ENCODE data around the gene KCND3.

KCND3 gene

DNA sequence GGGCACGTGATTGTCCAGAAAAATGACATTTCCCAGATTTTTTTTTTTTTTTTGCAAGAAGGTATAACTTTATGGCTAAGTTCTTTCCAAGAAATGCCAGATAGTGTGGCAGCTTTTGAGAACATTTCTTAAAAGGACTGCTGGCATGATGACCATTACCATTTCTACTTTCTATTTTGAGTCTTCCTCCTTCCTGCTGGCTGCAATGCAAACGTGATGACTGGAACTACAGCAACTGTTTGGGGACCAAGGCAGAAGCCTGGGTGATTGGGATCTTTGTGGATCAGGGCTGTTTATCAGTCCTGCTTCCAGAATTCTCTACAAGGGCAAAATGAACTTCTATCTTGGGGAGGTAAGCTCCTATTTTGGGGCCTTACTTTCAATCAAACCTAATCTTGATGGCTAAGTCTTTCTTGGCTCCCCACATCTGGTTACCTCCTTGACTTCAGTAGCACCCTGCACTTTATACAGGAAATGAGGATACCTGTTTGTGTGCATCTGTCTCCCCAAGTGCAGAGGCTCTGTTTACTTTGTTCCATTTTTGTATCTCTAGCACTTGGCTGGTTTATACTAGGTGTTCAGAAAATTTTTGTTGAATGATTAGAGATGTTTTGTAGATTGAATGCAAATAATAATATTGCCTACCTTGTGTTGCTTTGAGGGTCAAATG lies 237.4 kb downstream of the KCND3 start:
- H2AFZ ChIP-seq (ENCODE audit: low read length): no peak overlapping the region
- H3K9ac ChIP-seq (ENCODE audit: low read length): no peak overlapping the region
- H3K9me3 ChIP-seq (ENCODE audit: low read length): no peaks in the 10 kb centered on the region
- no peaks in the 10 kb centered on the region for H3K9me2 ChIP-seq (ENCODE audit: low read depth, low read length)
- H3K79me2 ChIP-seq (ENCODE audit: insufficient read depth, low read length): peaks cover 8% of the 10 kb centered on the region
- H3K4me3 ChIP-seq (ENCODE audit: low read depth, low read length, poor library complexity, severe bottlenecking): no peak overlapping the region
- no peaks in the 10 kb centered on the region for H3K27me3 ChIP-seq (ENCODE audit: insufficient read depth, low read length)
- no peak overlapping the region for H3K4me2 ChIP-seq (ENCODE audit: low read length)
- H3K36me3 ChIP-seq (ENCODE audit: insufficient read depth, low read length): peaks cover 2% of the 10 kb centered on the region; the same call in 1 of the 2 replicates
- H3K27ac ChIP-seq (ENCODE audit: low read depth, low read length, poor library complexity, severe bottlenecking): no peak overlapping the region
- TF ChIP-seq, protein P1, sequence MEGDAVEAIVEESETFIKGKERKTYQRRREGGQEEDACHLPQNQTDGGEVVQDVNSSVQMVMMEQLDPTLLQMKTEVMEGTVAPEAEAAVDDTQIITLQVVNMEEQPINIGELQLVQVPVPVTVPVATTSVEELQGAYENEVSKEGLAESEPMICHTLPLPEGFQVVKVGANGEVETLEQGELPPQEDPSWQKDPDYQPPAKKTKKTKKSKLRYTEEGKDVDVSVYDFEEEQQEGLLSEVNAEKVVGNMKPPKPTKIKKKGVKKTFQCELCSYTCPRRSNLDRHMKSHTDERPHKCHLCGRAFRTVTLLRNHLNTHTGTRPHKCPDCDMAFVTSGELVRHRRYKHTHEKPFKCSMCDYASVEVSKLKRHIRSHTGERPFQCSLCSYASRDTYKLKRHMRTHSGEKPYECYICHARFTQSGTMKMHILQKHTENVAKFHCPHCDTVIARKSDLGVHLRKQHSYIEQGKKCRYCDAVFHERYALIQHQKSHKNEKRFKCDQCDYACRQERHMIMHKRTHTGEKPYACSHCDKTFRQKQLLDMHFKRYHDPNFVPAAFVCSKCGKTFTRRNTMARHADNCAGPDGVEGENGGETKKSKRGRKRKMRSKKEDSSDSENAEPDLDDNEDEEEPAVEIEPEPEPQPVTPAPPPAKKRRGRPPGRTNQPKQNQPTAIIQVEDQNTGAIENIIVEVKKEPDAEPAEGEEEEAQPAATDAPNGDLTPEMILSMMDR (IDR thresholded peaks at IDR 0.05; ENCODE audit: low read length): no peak
- no peak for TF ChIP-seq EZH2 (IDR thresholded peaks at IDR 0.05; ENCODE audit: borderline replicate concordance, low read length)
- no peaks in the 10 kb centered on the region for H3F3A ChIP-seq (ENCODE audit: insufficient read depth, low read length)
- peaks cover 17% of the 10 kb centered on the region for H3K4me1 ChIP-seq (ENCODE audit: insufficient read depth, low read length, severe bottlenecking)
- H4K20me1 ChIP-seq (ENCODE audit: insufficient read depth, low read length): no peaks in the 10 kb centered on the region

DNA sequence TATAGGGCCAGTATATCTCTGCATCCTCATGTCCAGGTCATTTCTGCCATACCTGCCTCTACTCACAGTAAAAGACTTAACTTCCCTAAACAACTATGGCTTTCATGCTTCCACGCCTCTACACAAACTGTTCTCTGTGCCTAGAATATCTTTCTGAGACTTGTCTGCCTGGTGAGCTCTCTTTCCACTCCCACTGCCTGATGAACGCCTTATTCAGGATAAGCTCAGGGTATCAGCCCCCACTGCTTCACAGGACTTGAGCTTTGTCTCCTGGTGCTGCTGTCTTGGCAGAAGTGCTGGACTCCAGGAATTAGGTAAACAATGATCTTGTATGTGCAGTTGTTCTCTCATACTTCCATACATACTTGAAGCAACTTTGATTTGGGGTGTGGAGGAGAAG lies 238.6 kb downstream of the KCND3 start:
- H3K79me2 ChIP-seq (ENCODE audit: insufficient read depth, low read length): no peaks in the 10 kb centered on the region
- no peak overlapping the region for H3K9ac ChIP-seq (ENCODE audit: low read length)
- H3K4me1 ChIP-seq (ENCODE audit: insufficient read depth, low read length, severe bottlenecking): peaks cover 10% of the 10 kb centered on the region
- no peaks in the 10 kb centered on the region for H3F3A ChIP-seq (ENCODE audit: insufficient read depth, low read length)
- no peaks in the 10 kb centered on the region for H4K20me1 ChIP-seq (ENCODE audit: insufficient read depth, low read length)
- no peaks in the 10 kb centered on the region for H3K27me3 ChIP-seq (ENCODE audit: insufficient read depth, low read length)
- no peaks in the 10 kb centered on the region for H3K9me2 ChIP-seq (ENCODE audit: low read depth, low read length)
- TF ChIP-seq, protein P1 (IDR thresholded peaks at IDR 0.05; ENCODE audit: low read length): no peak
- TF ChIP-seq EZH2 (IDR thresholded peaks at IDR 0.05; ENCODE audit: borderline replicate concordance, low read length): no peak
- no peak overlapping the region for H3K4me3 ChIP-seq (ENCODE audit: low read depth, low read length, poor library complexity, severe bottlenecking)
- no peaks in the 10 kb centered on the region for H3K9me3 ChIP-seq (ENCODE audit: low read length)
- no peak overlapping the region for H2AFZ ChIP-seq (ENCODE audit: low read length)
- no peaks in the 10 kb centered on the region for H3K36me3 ChIP-seq (ENCODE audit: insufficient read depth, low read length)
- no peak overlapping the region for H3K4me2 ChIP-seq (ENCODE audit: low read length)
- H3K27ac ChIP-seq (ENCODE audit: low read depth, low read length, poor library complexity, severe bottlenecking): no peak overlapping the region

DNA sequence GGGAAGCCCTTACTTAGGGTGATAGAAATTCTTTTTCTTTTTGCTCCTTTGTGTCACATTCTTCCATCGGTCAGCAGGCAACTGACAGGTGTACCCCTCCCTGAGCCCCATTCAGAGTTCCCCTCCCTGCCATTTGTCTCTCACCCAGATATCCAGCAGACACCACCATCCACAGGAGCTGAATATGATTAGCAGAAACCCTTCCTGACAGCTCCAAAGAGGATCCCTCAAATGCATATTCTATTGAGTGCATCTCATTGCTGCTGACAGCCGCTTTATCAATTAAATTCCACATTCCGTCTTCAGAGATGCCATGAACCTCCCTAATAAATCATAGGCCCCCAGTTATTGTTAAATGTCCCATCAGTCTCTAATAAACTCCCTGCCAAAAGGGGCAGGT lies 239.8 kb downstream of the KCND3 start:
- H3K9ac ChIP-seq (ENCODE audit: low read length): no peak overlapping the region
- TF ChIP-seq, protein P1 (IDR thresholded peaks at IDR 0.05; ENCODE audit: low read length): no peak
- TF ChIP-seq EZH2 (IDR thresholded peaks at IDR 0.05; ENCODE audit: borderline replicate concordance, low read length): no peak
- no peaks in the 10 kb centered on the region for H3K27me3 ChIP-seq (ENCODE audit: insufficient read depth, low read length)
- H4K20me1 ChIP-seq (ENCODE audit: insufficient read depth, low read length): no peaks in the 10 kb centered on the region
- no peak overlapping the region for H2AFZ ChIP-seq (ENCODE audit: low read length)
- H3K27ac ChIP-seq (ENCODE audit: low read depth, low read length, poor library complexity, severe bottlenecking): no peak overlapping the region
- no peak overlapping the region for H3K4me3 ChIP-seq (ENCODE audit: low read depth, low read length, poor library complexity, severe bottlenecking)
- no peaks in the 10 kb centered on the region for H3K9me2 ChIP-seq (ENCODE audit: low read depth, low read length)
- H3K9me3 ChIP-seq (ENCODE audit: low read length): no peaks in the 10 kb centered on the region
- H3F3A ChIP-seq (ENCODE audit: insufficient read depth, low read length): no peaks in the 10 kb centered on the region
- H3K36me3 ChIP-seq (ENCODE audit: insufficient read depth, low read length): no peaks in the 10 kb centered on the region
- H3K79me2 ChIP-seq (ENCODE audit: insufficient read depth, low read length): no peaks in the 10 kb centered on the region
- H3K4me2 ChIP-seq (ENCODE audit: low read length): no peak overlapping the region
- peaks cover 5% of the 10 kb centered on the region for H3K4me1 ChIP-seq (ENCODE audit: insufficient read depth, low read length, severe bottlenecking)
